Tibial nerve (tissue), 4 donors: ENCODE results near the gene GPRASP1. TPM values are rescaled to one million over a fixed set of nuclear protein-coding genes. Genes with fewer than 3 reads are reported as not detected.

Experiments used
- DNase-seq, 2 donors: peaks; one replicate each; pipeline ENCODE4 v3.0.0-alpha.2; 2019; ENCODE audit warnings: low spot score in 2 of 2
- H3K27ac ChIP-seq, 4 donors: fragments of 200-600 bp; sonication (generic) in 3 of 4; one replicate each; pipeline ENCODE4 v1.5.1; 2017 to 2019; ENCODE audit warnings: mild to moderate bottlenecking in 1 of 4
- H3K27me3 ChIP-seq, 2 donors: fragments of 200-600 bp; sonication (generic) in 1 of 2; one replicate each; pipeline versions ENCODE4 v1.5.1 to v1.6.0; 2017 to 2019
- H3K36me3 ChIP-seq, 3 donors: fragments of 200-600 bp; sonication (generic); one replicate each; pipeline ENCODE4 v1.5.1; 2018 to 2019
- H3K4me1 ChIP-seq, 4 donors: fragments of 200-600 bp; sonication (generic) in 3 of 4; one replicate each; pipeline ENCODE4 v1.5.1; 2017 to 2019
- H3K4me3 ChIP-seq, 4 donors: fragments of 200-600 bp; sonication (generic) in 3 of 4; one replicate each; pipeline ENCODE4 v1.5.1; 2017 to 2019; ENCODE audit warnings: mild to moderate bottlenecking in 1 of 4, moderate library complexity in 1 of 4
- H3K9me3 ChIP-seq, 4 donors: fragments of 200-600 bp; sonication (generic) in 3 of 4; one replicate each; pipeline ENCODE4 v1.5.1; 2017 to 2019
- CTCF ChIP-seq, 5 experiments: fragments of 200-600 bp in 3 of 5; fragments of 450-650 bp in 2 of 5; sonication (generic) in 3 of 5; IDR thresholded peaks; one replicate each; pipeline ENCODE4 v1.5.1; 2016 to 2019; ENCODE audit warnings: antibody characterized with exemption in 5 of 5, mild to moderate bottlenecking in 3 of 5, moderate library complexity in 2 of 5
- EP300 ChIP-seq, 2 donors: sonication (generic); formaldehyde crosslinking; IDR thresholded peaks; one replicate each; pipeline ENCODE4 v1.6.1; 2017; ENCODE audit warnings: antibody characterized with exemption in 2 of 2, mild to moderate bottlenecking in 1 of 2
- POLR2A ChIP-seq, 2 donors: fragments of 450-650 bp; IDR thresholded peaks; one replicate each; pipeline ENCODE4 v1.6.1; 2017; ENCODE audit warnings: antibody characterized with exemption in 2 of 2, mild to moderate bottlenecking in 2 of 2, moderate library complexity in 2 of 2
- WGBS, 2 donors: methylation state at CpG; one replicate each; pipeline ENCODE4 v1.1.5; 2018; 5-methylcytosine and 5-hydroxymethylcytosine counted together
- small RNA-seq: library from RNA; depleted of rRNA; stranded (forward); fragments of <200 nt; gene quantifications from one replicate; pipeline ENCODE3, GENCODE V24; 2016
- total RNA-seq, 4 donors: library from RNA; depleted of rRNA; stranded (reverse); fragments of >200 nt; gene quantifications; one replicate each; pipeline ENCODE4 v1.1.0, GENCODE V29; 2016

The GPRASP1 gene
- total RNA-seq, 4 donors from 2014 or later = 10.5 to 21.2 (median 15.7) TPM

GRCh38 chrX:102684772-102685520 is 33.7 kb downstream of the GPRASP1 start:
- Histone ChIP-seq H3K9me3 (peaks cover 0 to 24% (median 12%) of the 10 kb centered on the region in 4 donors), H3K4me1 (no peaks in the 10 kb centered on the region), H3K27me3 (no peaks in the 10 kb centered on the region), H3K4me3 (no peak overlapping the region), H3K27ac (no peak overlapping the region), H3K36me3 (no peaks in the 10 kb centered on the region)
- DNase-seq = no peak
- no peak for TF ChIP-seq CTCF (IDR thresholded peaks at IDR 0.05)
- no peak for TF ChIP-seq EP300 (IDR thresholded peaks at IDR 0.05)
- TF ChIP-seq POLR2A (IDR thresholded peaks at IDR 0.05) = no peak
- WGBS, 2 donors = 58 to 64% methylated on average over 2 of the region's 2 CpGs

GRCh38 chrX:102694749-102695148 is 43.5 kb downstream of the GPRASP1 start:
- H3K4me3 ChIP-seq = no peak overlapping the region
- 81 to 83% methylated on average over 3 of the region's 3 CpGs for WGBS, 2 donors
- no peaks in the 10 kb centered on the region for H3K27me3 ChIP-seq
- no peaks in the 10 kb centered on the region for H3K36me3 ChIP-seq
- no peak overlapping the region for H3K27ac ChIP-seq
- DNase-seq = no peak
- no peaks in the 10 kb centered on the region for H3K4me1 ChIP-seq
- TF ChIP-seq POLR2A (IDR thresholded peaks at IDR 0.05) (no peak), EP300 (IDR thresholded peaks at IDR 0.05) (no peak), CTCF (IDR thresholded peaks at IDR 0.05) (no peak)
- peaks cover 0 to 6% (median 0%) of the 10 kb centered on the region in 4 donors for H3K9me3 ChIP-seq

GRCh38 chrX:102696306-102696705 is 45.0 kb downstream of the GPRASP1 start:
- Histone ChIP-seq H3K36me3 (no peaks in the 10 kb centered on the region), H3K27ac (no peak overlapping the region), H3K27me3 (no peaks in the 10 kb centered on the region), H3K4me1 (no peaks in the 10 kb centered on the region), H3K4me3 (no peak overlapping the region), H3K9me3 (peaks cover 0 to 5% (median 0%) of the 10 kb centered on the region in 4 donors)
- no peak for DNase-seq
- no peak for TF ChIP-seq CTCF (IDR thresholded peaks at IDR 0.05)
- no peak for TF ChIP-seq EP300 (IDR thresholded peaks at IDR 0.05)
- TF ChIP-seq POLR2A (IDR thresholded peaks at IDR 0.05) = no peak

- Histone ChIP-seq H3K36me3 (no peaks in the 10 kb centered on the region), H3K27me3 (no peaks in the 10 kb centered on the region), H3K9me3 (no peaks in the 10 kb centered on the region), H3K27ac (no peak overlapping the region), H3K4me3 (no peak overlapping the region), H3K4me1 (no peaks in the 10 kb centered on the region)
- TF ChIP-seq CTCF (IDR thresholded peaks at IDR 0.05) = no peak
- TF ChIP-seq EP300 (IDR thresholded peaks at IDR 0.05) = no peak
- TF ChIP-seq POLR2A (IDR thresholded peaks at IDR 0.05) = no peak
- DNase-seq = no peak
Measured at GRCh38 chrX:102697494-102697893, 46.2 kb downstream of the GPRASP1 start.

Small RNA genes lying within 50 kb of the gene (small RNA-seq; reads per million reads assigned to genes)
- not detected for gene RNU6-589P

Other genes starting within 250 kb of the GPRASP1 start
- gene NXF2B, start 211.5 kb upstream of the GPRASP1 start, total RNA-seq = not detected
- not detected for gene TCP11X2, start 179.7 kb upstream of the GPRASP1 start, total RNA-seq
- gene TMSB15A, start 134.7 kb upstream of the GPRASP1 start, total RNA-seq = not detected
- 10 to 100 TPM in 2 of 4 donors, 1 to 10 TPM in 2; 3.6 to 21.2 (median 12.1) TPM for gene ARMCX5, start 52.0 kb upstream of the GPRASP1 start, total RNA-seq
- gene GPRASP2, start 61.0 kb downstream of the GPRASP1 start, total RNA-seq = 1 to 10 TPM; 4.8 to 7.3 (median 6.5) TPM
- gene GPRASP3, start 69.3 kb downstream of the GPRASP1 start, total RNA-seq = 1 to 10 TPM; 2.5 to 7.0 (median 3.0) TPM